ENCODE results near the gene KIAA1755. TPM values are rescaled to one million over a fixed set of nuclear protein-coding genes. Genes with fewer than 3 reads are reported as not detected.

The KIAA1755 gene
- total RNA-seq, 3 donors from 2014 or later: 2.1 to 5.1 (median 4.3) TPM

GRCh38 chr20:38179846-38180245 is 80.7 kb downstream of the KIAA1755 start:
- Histone ChIP-seq H3K4me3 (no peak overlapping the region), H3K9me3 (no peaks in the 10 kb centered on the region), H3K27ac (no peak overlapping the region), H3K27me3 (no peaks in the 10 kb centered on the region), H3K4me1 (no peaks in the 10 kb centered on the region), H3K36me3 (no peaks in the 10 kb centered on the region)
- no peak for DNase-seq (ENCODE audit: low spot score in 2 of 2)
- no peak for TF ChIP-seq CTCF (IDR thresholded peaks at IDR 0.05)
- intact Hi-C loops (cut with DNase I; ENCODE audit: low total_unique reads): no loop called here

- H3K4me3 ChIP-seq: no peak overlapping the region
- TF ChIP-seq POLR2AphosphoS5 (IDR thresholded peaks at IDR 0.05): no peak
- TF ChIP-seq CTCF (IDR thresholded peaks at IDR 0.05): no peak
- no peak for TF ChIP-seq POLR2A (IDR thresholded peaks at IDR 0.05)
- no peak for DNase-seq (ENCODE audit: low spot score in 2 of 2)
- H3K36me3 ChIP-seq: no peaks in the 10 kb centered on the region
- no peaks in the 10 kb centered on the region for H3K9me3 ChIP-seq
- no peaks in the 10 kb centered on the region for H3K27me3 ChIP-seq
- H3K4me1 ChIP-seq: no peaks in the 10 kb centered on the region
- intact Hi-C loops (cut with DNase I; ENCODE audit: low total_unique reads): no loop called here
- H3K27ac ChIP-seq: no peak overlapping the region
Measured at GRCh38 chr20:38178581-38178980, 82.0 kb downstream of the KIAA1755 start.

GRCh38 chr20:38178065-38178491 is 82.5 kb downstream of the KIAA1755 start:
- no peaks in the 10 kb centered on the region for H3K36me3 ChIP-seq

GRCh38 chr20:38177201-38177600 is 83.3 kb downstream of the KIAA1755 start:
- no peak for DNase-seq (ENCODE audit: low spot score in 2 of 2)
- H3K36me3 ChIP-seq: no peaks in the 10 kb centered on the region
- H3K27me3 ChIP-seq: no peaks in the 10 kb centered on the region
- no peak for TF ChIP-seq POLR2A (IDR thresholded peaks at IDR 0.05)
- TF ChIP-seq POLR2AphosphoS5 (IDR thresholded peaks at IDR 0.05): no peak
- no peak for TF ChIP-seq CTCF (IDR thresholded peaks at IDR 0.05)
- H3K9me3 ChIP-seq: no peaks in the 10 kb centered on the region
- intact Hi-C loops (cut with DNase I; ENCODE audit: low total_unique reads): no loop called here
- H3K4me3 ChIP-seq: no peak overlapping the region
- H3K27ac ChIP-seq: no peak overlapping the region
- H3K4me1 ChIP-seq: no peaks in the 10 kb centered on the region

More at GRCh38 chr20:38178065-38178491, 82.5 kb downstream of the KIAA1755 start:
- no peak overlapping the region for H3K27ac ChIP-seq
- intact Hi-C loops (cut with DNase I; ENCODE audit: low total_unique reads): no loop called here
- no peaks in the 10 kb centered on the region for H3K27me3 ChIP-seq
- no peak overlapping the region for H3K4me3 ChIP-seq
- H3K9me3 ChIP-seq: no peaks in the 10 kb centered on the region
- no peaks in the 10 kb centered on the region for H3K4me1 ChIP-seq
- TF ChIP-seq POLR2A (IDR thresholded peaks at IDR 0.05) (no peak), POLR2AphosphoS5 (IDR thresholded peaks at IDR 0.05) (no peak), CTCF (IDR thresholded peaks at IDR 0.05) (no peak)
- no peak for DNase-seq (ENCODE audit: low spot score in 2 of 2)

- H3K27me3 ChIP-seq: no peaks in the 10 kb centered on the region
- no peak overlapping the region for H3K27ac ChIP-seq
- H3K4me1 ChIP-seq: no peaks in the 10 kb centered on the region
- H3K9me3 ChIP-seq: no peaks in the 10 kb centered on the region
- H3K36me3 ChIP-seq: no peaks in the 10 kb centered on the region
- no peak for TF ChIP-seq CTCF (IDR thresholded peaks at IDR 0.05)
- no peak for TF ChIP-seq POLR2AphosphoS5 (IDR thresholded peaks at IDR 0.05)
- no peak for TF ChIP-seq POLR2A (IDR thresholded peaks at IDR 0.05)
- H3K4me3 ChIP-seq: no peak overlapping the region
- intact Hi-C loops (cut with DNase I; ENCODE audit: low total_unique reads): no loop called here
- no peak for DNase-seq (ENCODE audit: low spot score in 2 of 2)
Measured at GRCh38 chr20:38175304-38176180, 85.0 kb downstream of the KIAA1755 start.

All from breast epithelium (tissue), 4 donors.